ENCODE measurements around the gene ZFYVE28. TPM values are rescaled to one million over a fixed set of nuclear protein-coding genes. Genes with fewer than 3 reads are reported as not detected.

The ZFYVE28 gene
- total RNA-seq, 1 donor from 2014 or later, result 2.0 TPM

- TF ChIP-seq, protein P1, sequence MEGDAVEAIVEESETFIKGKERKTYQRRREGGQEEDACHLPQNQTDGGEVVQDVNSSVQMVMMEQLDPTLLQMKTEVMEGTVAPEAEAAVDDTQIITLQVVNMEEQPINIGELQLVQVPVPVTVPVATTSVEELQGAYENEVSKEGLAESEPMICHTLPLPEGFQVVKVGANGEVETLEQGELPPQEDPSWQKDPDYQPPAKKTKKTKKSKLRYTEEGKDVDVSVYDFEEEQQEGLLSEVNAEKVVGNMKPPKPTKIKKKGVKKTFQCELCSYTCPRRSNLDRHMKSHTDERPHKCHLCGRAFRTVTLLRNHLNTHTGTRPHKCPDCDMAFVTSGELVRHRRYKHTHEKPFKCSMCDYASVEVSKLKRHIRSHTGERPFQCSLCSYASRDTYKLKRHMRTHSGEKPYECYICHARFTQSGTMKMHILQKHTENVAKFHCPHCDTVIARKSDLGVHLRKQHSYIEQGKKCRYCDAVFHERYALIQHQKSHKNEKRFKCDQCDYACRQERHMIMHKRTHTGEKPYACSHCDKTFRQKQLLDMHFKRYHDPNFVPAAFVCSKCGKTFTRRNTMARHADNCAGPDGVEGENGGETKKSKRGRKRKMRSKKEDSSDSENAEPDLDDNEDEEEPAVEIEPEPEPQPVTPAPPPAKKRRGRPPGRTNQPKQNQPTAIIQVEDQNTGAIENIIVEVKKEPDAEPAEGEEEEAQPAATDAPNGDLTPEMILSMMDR (IDR thresholded peaks at IDR 0.05; ENCODE audit: insufficient read depth, low read length, poor library complexity, severe bottlenecking), result no peak
- Histone ChIP-seq H3K27me3 (ENCODE audit: control insufficient read depth, insufficient read depth, low read length) (no peaks in the 10 kb centered on the region), H3K36me3 (ENCODE audit: control insufficient read depth, insufficient read depth, low read length) (no peaks in the 10 kb centered on the region), H3K4me3 (ENCODE audit: low read depth, low read length) (no peak overlapping the region)
- no peak for DNase-seq (ENCODE audit: low read depth)
Measured at GRCh38 chr4:2320746-2321145, 97.7 kb downstream of the ZFYVE28 start.

DNA sequence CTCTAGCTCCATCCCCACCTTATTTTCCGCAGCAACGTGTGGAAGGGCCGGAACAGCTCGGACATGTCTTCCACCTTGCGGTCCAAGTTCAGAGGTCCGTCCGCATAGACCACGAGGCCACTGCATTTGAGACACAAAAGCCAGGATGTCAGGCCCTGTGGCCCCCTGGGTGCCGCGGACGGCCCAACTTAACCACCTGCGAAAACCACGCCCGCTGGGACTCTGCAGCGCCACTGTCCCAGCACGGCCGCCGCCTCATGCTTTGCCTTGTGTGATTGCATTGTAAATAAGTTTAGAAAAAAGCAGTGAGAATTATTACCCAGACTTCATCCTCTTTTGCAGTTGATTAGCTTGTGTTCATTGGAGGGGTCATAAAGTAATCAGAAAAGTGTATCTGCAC, 98.3 kb downstream of the ZFYVE28 start:
- TF ChIP-seq, protein P1 (IDR thresholded peaks at IDR 0.05; ENCODE audit: insufficient read depth, low read length, poor library complexity, severe bottlenecking), result no peak
- DNase-seq (ENCODE audit: low read depth), result no peak
- Histone ChIP-seq H3K27me3 (ENCODE audit: control insufficient read depth, insufficient read depth, low read length) (no peaks in the 10 kb centered on the region), H3K4me3 (ENCODE audit: low read depth, low read length) (no peak overlapping the region), H3K36me3 (ENCODE audit: control insufficient read depth, insufficient read depth, low read length) (no peaks in the 10 kb centered on the region)

DNA sequence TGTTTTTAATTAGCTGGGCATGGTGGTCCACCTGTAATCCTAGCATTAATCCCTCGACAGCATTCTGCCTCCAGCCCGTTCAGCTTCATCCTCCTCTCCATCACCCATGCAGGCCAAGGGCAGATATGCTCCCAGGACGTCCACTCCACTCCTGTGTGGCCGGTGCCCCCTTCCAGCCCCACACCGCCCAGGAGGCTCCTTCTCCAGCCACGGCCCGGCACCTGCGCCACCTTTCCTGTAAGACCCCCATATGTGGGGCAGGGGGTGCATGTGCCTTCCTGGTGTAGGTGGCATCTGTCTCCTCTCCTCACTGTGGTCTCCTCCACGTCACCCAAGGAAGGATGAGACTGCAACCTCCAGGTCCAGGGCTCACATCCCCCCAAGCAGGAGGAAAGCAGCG, 99.6 kb downstream of the ZFYVE28 start:
- DNase-seq (ENCODE audit: low read depth), result no peak
- Histone ChIP-seq H3K27me3 (ENCODE audit: control insufficient read depth, insufficient read depth, low read length) (no peaks in the 10 kb centered on the region), H3K4me3 (ENCODE audit: low read depth, low read length) (no peak overlapping the region), H3K36me3 (ENCODE audit: control insufficient read depth, insufficient read depth, low read length) (no peaks in the 10 kb centered on the region)
- TF ChIP-seq, protein P1 (IDR thresholded peaks at IDR 0.05; ENCODE audit: insufficient read depth, low read length, poor library complexity, severe bottlenecking), result no peak

DNA sequence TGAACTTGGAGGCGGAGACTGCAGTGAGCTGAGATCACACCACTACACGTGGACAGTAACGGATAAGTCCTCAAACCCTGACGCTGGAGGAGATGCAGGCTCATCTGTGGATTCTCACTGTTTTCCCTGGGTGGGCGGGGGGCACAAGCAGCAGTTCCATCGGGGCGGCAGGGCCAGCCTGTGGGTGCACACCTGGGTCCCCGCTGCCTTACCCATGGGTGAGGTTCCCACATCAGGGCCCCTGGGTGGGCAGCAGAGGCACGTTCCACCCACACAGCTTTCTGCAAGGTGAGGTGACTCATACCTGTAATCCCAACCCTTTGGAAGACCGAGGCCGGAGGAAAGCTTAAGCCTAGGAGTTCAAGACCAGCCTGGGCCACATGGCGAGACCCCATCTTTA, 100.0 kb downstream of the ZFYVE28 start:
- Histone ChIP-seq H3K4me3 (ENCODE audit: low read depth, low read length) (no peak overlapping the region), H3K27me3 (ENCODE audit: control insufficient read depth, insufficient read depth, low read length) (no peaks in the 10 kb centered on the region), H3K36me3 (ENCODE audit: control insufficient read depth, insufficient read depth, low read length) (no peaks in the 10 kb centered on the region)
- DNase-seq (ENCODE audit: low read depth), result no peak
- TF ChIP-seq, protein P1 (IDR thresholded peaks at IDR 0.05; ENCODE audit: insufficient read depth, low read length, poor library complexity, severe bottlenecking), result no peak

DNA sequence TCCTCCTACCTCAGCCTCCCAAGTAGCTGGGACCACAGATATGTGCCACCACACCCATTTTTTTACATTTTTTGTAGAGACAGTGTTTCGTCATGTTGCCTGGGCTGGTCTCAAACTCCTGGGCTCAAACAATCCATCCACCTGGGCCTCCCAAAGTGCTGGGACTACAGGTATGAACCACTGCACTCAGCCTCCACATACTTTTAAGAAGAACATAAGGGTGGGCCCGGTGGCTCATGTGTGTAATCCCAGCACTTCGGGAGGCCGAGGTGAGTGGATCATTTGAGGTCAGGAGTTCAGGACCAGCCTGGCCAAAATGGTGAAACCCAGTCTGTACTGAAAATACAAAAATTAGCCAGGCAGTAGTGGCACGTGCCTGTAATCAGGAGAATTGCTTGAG, 105.1 kb downstream of the ZFYVE28 start:
- no peak for DNase-seq (ENCODE audit: low read depth)
- TF ChIP-seq, protein P1 (IDR thresholded peaks at IDR 0.05; ENCODE audit: insufficient read depth, low read length, poor library complexity, severe bottlenecking), result no peak

DNA sequence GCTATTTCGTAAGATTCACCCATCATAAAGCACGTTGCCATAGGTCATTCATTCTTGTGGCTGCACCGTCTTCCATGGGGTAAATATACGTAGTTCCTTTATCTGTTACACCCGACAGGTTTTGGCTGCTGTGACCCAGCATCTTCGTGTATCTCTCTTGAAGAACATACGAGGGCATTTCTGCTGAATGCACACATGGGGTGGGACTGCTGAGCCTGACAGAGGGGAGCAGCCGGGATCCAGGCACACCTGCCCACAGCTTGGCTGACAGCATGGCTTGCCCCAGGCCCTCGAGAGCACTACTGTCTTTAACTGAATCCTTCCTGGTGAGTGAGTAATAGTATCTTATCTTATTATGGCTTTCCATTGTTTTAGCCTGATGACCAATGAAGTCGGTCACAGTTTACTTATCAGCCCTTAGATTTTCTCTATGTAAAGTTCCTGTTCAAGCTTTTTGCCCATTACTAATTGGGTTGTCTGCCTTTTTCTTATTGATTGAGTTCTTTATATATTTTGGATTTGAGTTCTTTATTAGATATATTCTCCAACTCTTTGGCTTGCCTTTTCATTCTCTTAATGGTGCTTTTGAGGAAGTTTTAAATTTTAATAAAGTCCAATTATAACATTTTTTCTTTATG, 111.6 kb downstream of the ZFYVE28 start:
- H3K4me3 ChIP-seq (ENCODE audit: low read depth, low read length), result no peak overlapping the region
- no peaks in the 10 kb centered on the region for H3K36me3 ChIP-seq (ENCODE audit: control insufficient read depth, insufficient read depth, low read length)
- H3K27me3 ChIP-seq (ENCODE audit: control insufficient read depth, insufficient read depth, low read length), result no peaks in the 10 kb centered on the region
- TF ChIP-seq, protein P1 (IDR thresholded peaks at IDR 0.05; ENCODE audit: insufficient read depth, low read length, poor library complexity, severe bottlenecking), result no peak
- no peak for DNase-seq (ENCODE audit: low read depth)

More for the DNA sequence above, 105.1 kb downstream of the ZFYVE28 start:
- no peaks in the 10 kb centered on the region for H3K27me3 ChIP-seq (ENCODE audit: control insufficient read depth, insufficient read depth, low read length)
- no peak overlapping the region for H3K4me3 ChIP-seq (ENCODE audit: low read depth, low read length)
- no peaks in the 10 kb centered on the region for H3K36me3 ChIP-seq (ENCODE audit: control insufficient read depth, insufficient read depth, low read length)

Measured in kidney epithelial cell (primary cell).